GM20000 (cell line): ENCODE results near the gene ACSL5.

ENCODE experiments used
- DNase-seq: peaks from one replicate; pipeline ENCODE4 v3.0.0; 2012; ENCODE audit warnings: low spot score
- CTCF ChIP-seq: IDR thresholded peaks from 2 replicates; pipeline ENCODE4 v1.5.1; 2012; ENCODE audit warnings: mild to moderate bottlenecking, control low read depth; ENCODE audit errors: extremely low read depth, missing control alignments

ACSL5 gene

GRCh38 chr10:112361951-112362751 is 11.8 kb upstream of the ACSL5 start:
- no peak for DNase-seq
- TF ChIP-seq CTCF: no peak

GRCh38 chr10:112362833-112363232 is 11.1 kb upstream of the ACSL5 start:
- no peak for TF ChIP-seq CTCF
- no peak for DNase-seq

- DNase-seq: no peak
- TF ChIP-seq CTCF: no peak
Measured at GRCh38 chr10:112363696-112364688, 9.9 kb upstream of the ACSL5 start.

GRCh38 chr10:112365014-112365432 is 8.9 kb upstream of the ACSL5 start:
- DNase-seq: no peak
- no peak for TF ChIP-seq CTCF

- no peak for TF ChIP-seq CTCF
- no peak for DNase-seq
Measured at GRCh38 chr10:112365451-112365850, 8.5 kb upstream of the ACSL5 start.

- no peak for TF ChIP-seq CTCF
- no peak for DNase-seq
Measured at GRCh38 chr10:112366992-112367391, 6.9 kb upstream of the ACSL5 start.

- TF ChIP-seq CTCF: no peak
- DNase-seq: no peak
Measured at GRCh38 chr10:112367516-112367915, 6.4 kb upstream of the ACSL5 start.
